ENCODE measurements around the gene EP400.

Gene EP400

GRCh38 chr12:132023658-132024057, 73.9 kb downstream of the EP400 start:
- Histone ChIP-seq H4K20me1 (ENCODE audit: low read depth, low read length) (no peaks in the 10 kb centered on the region), H3K9me3 (ENCODE audit: insufficient read depth, low read length) (no peaks in the 10 kb centered on the region), H3F3A (ENCODE audit: insufficient read depth) (no peaks in the 10 kb centered on the region), H3K79me2 (ENCODE audit: insufficient read depth, low read length) (no peaks in the 10 kb centered on the region), H3K4me3 (ENCODE audit: insufficient read depth, low read length, poor library complexity, severe bottlenecking) (no peak overlapping the region), H3K4me2 (ENCODE audit: low read depth, low read length, poor library complexity, severe bottlenecking) (no peak overlapping the region), H2AFZ (ENCODE audit: low read depth, low read length, severe bottlenecking) (no peak overlapping the region), H3K36me3 (ENCODE audit: low read length) (peaks cover 6% of the 10 kb centered on the region; the same call in 1 of the 2 replicates), H3K9me2 (replicated peaks; ENCODE audit: insufficient read depth, low read length) (no peaks in the 10 kb centered on the region), H3K9ac (ENCODE audit: low read length) (no peak overlapping the region), H3K27me3 (ENCODE audit: low read length) (no peaks in the 10 kb centered on the region), H3K27ac (ENCODE audit: low read depth, low read length) (no peak overlapping the region)
- TF ChIP-seq EZH2phosphoT487 (conservative IDR thresholded peaks at IDR 0.05; ENCODE audit: low read length), result no peak
- TF ChIP-seq, protein P1, sequence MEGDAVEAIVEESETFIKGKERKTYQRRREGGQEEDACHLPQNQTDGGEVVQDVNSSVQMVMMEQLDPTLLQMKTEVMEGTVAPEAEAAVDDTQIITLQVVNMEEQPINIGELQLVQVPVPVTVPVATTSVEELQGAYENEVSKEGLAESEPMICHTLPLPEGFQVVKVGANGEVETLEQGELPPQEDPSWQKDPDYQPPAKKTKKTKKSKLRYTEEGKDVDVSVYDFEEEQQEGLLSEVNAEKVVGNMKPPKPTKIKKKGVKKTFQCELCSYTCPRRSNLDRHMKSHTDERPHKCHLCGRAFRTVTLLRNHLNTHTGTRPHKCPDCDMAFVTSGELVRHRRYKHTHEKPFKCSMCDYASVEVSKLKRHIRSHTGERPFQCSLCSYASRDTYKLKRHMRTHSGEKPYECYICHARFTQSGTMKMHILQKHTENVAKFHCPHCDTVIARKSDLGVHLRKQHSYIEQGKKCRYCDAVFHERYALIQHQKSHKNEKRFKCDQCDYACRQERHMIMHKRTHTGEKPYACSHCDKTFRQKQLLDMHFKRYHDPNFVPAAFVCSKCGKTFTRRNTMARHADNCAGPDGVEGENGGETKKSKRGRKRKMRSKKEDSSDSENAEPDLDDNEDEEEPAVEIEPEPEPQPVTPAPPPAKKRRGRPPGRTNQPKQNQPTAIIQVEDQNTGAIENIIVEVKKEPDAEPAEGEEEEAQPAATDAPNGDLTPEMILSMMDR (IDR thresholded peaks at IDR 0.05; ENCODE audit: insufficient read depth, low read length, poor library complexity, severe bottlenecking), result no peak

DNA sequence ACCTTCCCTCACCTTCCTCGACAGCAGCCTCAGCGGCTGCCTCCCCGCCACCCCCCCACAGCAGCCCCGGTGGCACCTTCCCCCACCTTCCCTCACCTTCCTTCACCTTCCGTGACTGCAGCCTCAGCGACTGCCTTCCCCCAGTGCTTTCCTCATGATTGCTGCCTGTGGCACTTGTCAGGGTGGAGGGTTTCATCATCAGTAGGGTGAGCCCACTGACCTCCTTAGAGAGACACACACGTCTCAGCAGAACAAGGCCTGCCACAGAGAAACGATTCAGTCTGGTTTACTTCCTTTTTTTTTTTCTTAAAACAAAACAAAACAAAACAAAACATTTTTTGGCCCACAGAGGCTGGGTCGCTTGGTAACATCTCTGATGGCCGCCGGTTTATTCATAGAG, 75.0 kb downstream of the EP400 start:
- H2AFZ ChIP-seq (ENCODE audit: low read depth, low read length, severe bottlenecking), result no peak overlapping the region
- H3K4me3 ChIP-seq (ENCODE audit: insufficient read depth, low read length, poor library complexity, severe bottlenecking), result no peak overlapping the region
- H3K79me2 ChIP-seq (ENCODE audit: insufficient read depth, low read length), result no peaks in the 10 kb centered on the region
- no peaks in the 10 kb centered on the region for H3K9me3 ChIP-seq (ENCODE audit: insufficient read depth, low read length)
- H3K9ac ChIP-seq (ENCODE audit: low read length), result no peak overlapping the region
- no peaks in the 10 kb centered on the region for H3K27me3 ChIP-seq (ENCODE audit: low read length)
- TF ChIP-seq EZH2phosphoT487 (conservative IDR thresholded peaks at IDR 0.05; ENCODE audit: low read length), result no peak
- TF ChIP-seq, protein P1 (IDR thresholded peaks at IDR 0.05; ENCODE audit: insufficient read depth, low read length, poor library complexity, severe bottlenecking), result no peak
- no peak overlapping the region for H3K4me2 ChIP-seq (ENCODE audit: low read depth, low read length, poor library complexity, severe bottlenecking)
- H3K36me3 ChIP-seq (ENCODE audit: low read length), result peaks cover 6% of the 10 kb centered on the region; the same call in 1 of the 2 replicates
- no peaks in the 10 kb centered on the region for H3F3A ChIP-seq (ENCODE audit: insufficient read depth)
- H3K9me2 ChIP-seq (replicated peaks; ENCODE audit: insufficient read depth, low read length), result no peaks in the 10 kb centered on the region
- H4K20me1 ChIP-seq (ENCODE audit: low read depth, low read length), result no peaks in the 10 kb centered on the region
- no peak overlapping the region for H3K27ac ChIP-seq (ENCODE audit: low read depth, low read length)

- Histone ChIP-seq H3F3A (ENCODE audit: insufficient read depth) (no peaks in the 10 kb centered on the region), H3K9me3 (ENCODE audit: insufficient read depth, low read length) (no peaks in the 10 kb centered on the region), H3K9ac (ENCODE audit: low read length) (no peak overlapping the region), H3K4me3 (ENCODE audit: insufficient read depth, low read length, poor library complexity, severe bottlenecking) (no peak overlapping the region), H3K27ac (ENCODE audit: low read depth, low read length) (no peak overlapping the region), H3K79me2 (ENCODE audit: insufficient read depth, low read length) (no peaks in the 10 kb centered on the region), H2AFZ (ENCODE audit: low read depth, low read length, severe bottlenecking) (no peak overlapping the region), H3K9me2 (replicated peaks; ENCODE audit: insufficient read depth, low read length) (no peaks in the 10 kb centered on the region), H4K20me1 (ENCODE audit: low read depth, low read length) (no peaks in the 10 kb centered on the region), H3K4me2 (ENCODE audit: low read depth, low read length, poor library complexity, severe bottlenecking) (no peak overlapping the region), H3K36me3 (ENCODE audit: low read length) (peaks cover 6% of the 10 kb centered on the region; the same call in 1 of the 2 replicates), H3K27me3 (ENCODE audit: low read length) (no peaks in the 10 kb centered on the region)
- TF ChIP-seq, protein P1 (IDR thresholded peaks at IDR 0.05; ENCODE audit: insufficient read depth, low read length, poor library complexity, severe bottlenecking), result no peak
- no peak for TF ChIP-seq EZH2phosphoT487 (conservative IDR thresholded peaks at IDR 0.05; ENCODE audit: low read length)
These were observed 75.8 kb downstream of the EP400 start for GRCh38 chr12:132025526-132025925.
